Kidney (tissue), 14 donors: ENCODE results near the gene PTBP3. TPM values are rescaled to one million over a fixed set of nuclear protein-coding genes. Genes with fewer than 3 reads are reported as not detected.

Source experiments
- DNase-seq, 5 donors: peaks; one replicate each; pipeline ENCODE4 v3.0.0-alpha.2; 2013 to 2020
- FAIRE-seq: peaks from 2 replicates; lab custom pipeline; 2012; peaks lifted over from hg19 to GRCh38; lab: Jason Lieb, UNC
- H3K27ac ChIP-seq, 2 donors: one replicate each; pipeline ENCODE4 v1.7.0; 2013; ENCODE audit warnings: low read depth in 2 of 2, low read length in 2 of 2, inconsistent platforms in 1 of 2
- H3K27me3 ChIP-seq: one replicate; pipeline ENCODE4 v1.7.1; 2013; ENCODE audit warnings: low read length, inconsistent platforms; ENCODE audit not compliant: control insufficient read depth, insufficient read depth
- H3K36me3 ChIP-seq, 3 donors: one replicate each; pipeline versions ENCODE4 v1.7.0 to v1.7.1; 2013; ENCODE audit warnings: low read length in 3 of 3, control low read depth in 1 of 3, inconsistent platforms in 1 of 3; ENCODE audit not compliant: insufficient read depth in 3 of 3, control insufficient read depth in 2 of 3
- H3K4me1 ChIP-seq, 3 donors: one replicate each; pipeline versions ENCODE4 v1.7.0 to v1.7.1; 2013; ENCODE audit warnings: low read length in 3 of 3, inconsistent platforms in 1 of 3, low read depth in 1 of 3; ENCODE audit not compliant: control insufficient read depth in 2 of 3, insufficient read depth in 2 of 3
- H3K4me3 ChIP-seq, 3 donors: one replicate each; pipeline versions ENCODE4 v1.7.0 to v1.8.1; 2013; ENCODE audit warnings: low read length in 3 of 3, control low read depth in 1 of 3, inconsistent platforms in 1 of 3
- H3K9ac ChIP-seq, 3 donors: one replicate each; pipeline versions ENCODE4 v1.7.0 to v1.7.1; 2013; ENCODE audit warnings: low read length in 3 of 3, control low read depth in 1 of 3, inconsistent platforms in 1 of 3
- H3K9me3 ChIP-seq, 3 donors: one replicate each; pipeline versions ENCODE4 v1.7.0 to v1.7.1; 2013; ENCODE audit warnings: low read length in 3 of 3, control low read depth in 1 of 3, inconsistent platforms in 1 of 3; ENCODE audit not compliant: control insufficient read depth in 2 of 3, insufficient read depth in 1 of 3
- intact Hi-C: fragments of 100-400 bp; cut with DNase I; formaldehyde crosslinking; loops from one replicate; pipeline ENCODE4 v1.11.1; 2022
- polyA plus RNA-seq: library from polyadenylated mRNA; stranded (reverse); fragments of 350-450 nt; fragmentation: Illumina TruSeq; extraction: RNeasy Lipid Tissue Mini Kit (QIAGEN cat#74804); gene quantifications from one replicate; pipeline ENCODE4 v1.2.3, GENCODE V29; 2014; ENCODE audit warnings: low read depth, low replicate concordance; ENCODE audit not compliant: insufficient read depth
- total RNA-seq: library from RNA; stranded (reverse); fragmentation: NEBNext Ultra II Directional; extraction: Animal tissue kit (Norgen Biotek cat#: 25700); gene quantifications from one replicate; pipeline ENCODE4 v1.2.1, GENCODE V29; 2021
- TF ChIP-seq, protein P1 (sequence below): IDR thresholded peaks from 3 replicates; pipeline ENCODE4 v1.5.1; 2012; ENCODE audit warnings: mild to moderate bottlenecking, moderate library complexity, borderline replicate concordance; ENCODE audit not compliant: insufficient read depth; ENCODE audit errors: extremely low read depth
- donor health status: control.
- donor health status: control.
- donor health status: control.
- donor health status: control.
- donor health status: control.
- donor health status: DM: yes; HTN: yes; CAD: no.
- donor health status: Normal renal cell carcinoma (clear cell type).

PTBP3 gene
- total and polyA plus RNA-seq, 2 donors from 2014 or later: 14.0 to 86.6 TPM

DNA sequence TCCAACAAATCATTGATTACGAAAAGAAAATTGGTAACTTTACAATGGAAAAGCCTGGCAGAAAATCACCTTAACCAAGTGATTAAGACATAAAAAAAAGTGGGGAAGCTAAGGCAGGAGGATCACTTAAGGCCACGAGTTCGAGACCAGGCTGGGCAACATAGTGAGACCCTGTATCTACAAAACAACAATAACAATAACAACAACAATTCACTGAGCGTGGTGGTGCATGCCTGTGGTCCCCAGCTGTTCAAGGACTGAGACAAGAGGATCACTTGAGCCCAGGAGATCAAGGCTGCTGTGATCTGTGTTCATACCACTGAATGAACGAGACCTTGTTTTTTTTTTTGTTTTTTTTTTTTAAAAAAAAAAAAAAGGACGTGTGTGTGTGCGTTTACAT, 21.3 kb downstream of the PTBP3 start:
- Histone ChIP-seq H3K4me3 (no peak overlapping the region), H3K27me3 (no peaks in the 10 kb centered on the region), H3K27ac (no peak overlapping the region), H3K36me3 (no peaks in the 10 kb centered on the region), H3K4me1 (peaks cover 0 to 12% (median 6%) of the 10 kb centered on the region in 3 donors), H3K9ac (no peak overlapping the region), H3K9me3 (no peaks in the 10 kb centered on the region)
- intact Hi-C loops: no loop called here
- TF ChIP-seq, protein P1, sequence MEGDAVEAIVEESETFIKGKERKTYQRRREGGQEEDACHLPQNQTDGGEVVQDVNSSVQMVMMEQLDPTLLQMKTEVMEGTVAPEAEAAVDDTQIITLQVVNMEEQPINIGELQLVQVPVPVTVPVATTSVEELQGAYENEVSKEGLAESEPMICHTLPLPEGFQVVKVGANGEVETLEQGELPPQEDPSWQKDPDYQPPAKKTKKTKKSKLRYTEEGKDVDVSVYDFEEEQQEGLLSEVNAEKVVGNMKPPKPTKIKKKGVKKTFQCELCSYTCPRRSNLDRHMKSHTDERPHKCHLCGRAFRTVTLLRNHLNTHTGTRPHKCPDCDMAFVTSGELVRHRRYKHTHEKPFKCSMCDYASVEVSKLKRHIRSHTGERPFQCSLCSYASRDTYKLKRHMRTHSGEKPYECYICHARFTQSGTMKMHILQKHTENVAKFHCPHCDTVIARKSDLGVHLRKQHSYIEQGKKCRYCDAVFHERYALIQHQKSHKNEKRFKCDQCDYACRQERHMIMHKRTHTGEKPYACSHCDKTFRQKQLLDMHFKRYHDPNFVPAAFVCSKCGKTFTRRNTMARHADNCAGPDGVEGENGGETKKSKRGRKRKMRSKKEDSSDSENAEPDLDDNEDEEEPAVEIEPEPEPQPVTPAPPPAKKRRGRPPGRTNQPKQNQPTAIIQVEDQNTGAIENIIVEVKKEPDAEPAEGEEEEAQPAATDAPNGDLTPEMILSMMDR: no peak
- DNase-seq: no peak
- FAIRE-seq: no peak

DNA sequence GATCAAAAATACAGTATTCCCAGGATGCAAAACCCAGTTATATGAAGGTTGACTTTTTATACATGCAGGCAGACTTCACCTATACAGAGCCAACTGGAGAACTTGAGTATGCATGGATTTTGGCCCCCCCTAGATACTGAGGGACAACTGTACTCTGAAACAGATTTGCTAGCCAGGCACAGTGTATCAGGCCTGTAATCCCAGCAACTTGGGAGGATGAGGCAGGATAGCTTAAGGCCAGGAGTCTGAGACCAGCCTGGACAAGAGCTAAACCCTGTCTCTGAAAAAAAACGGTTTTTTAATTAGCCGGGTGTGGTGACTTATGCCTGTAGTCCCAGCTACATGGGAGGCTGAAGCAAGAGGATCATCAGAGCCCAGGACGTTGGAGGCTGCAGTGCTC, 21.9 kb downstream of the PTBP3 start:
- FAIRE-seq (no peak), DNase-seq (no peak)
- Histone ChIP-seq H3K9me3 (no peaks in the 10 kb centered on the region), H3K27ac (no peak overlapping the region), H3K27me3 (no peaks in the 10 kb centered on the region), H3K36me3 (no peaks in the 10 kb centered on the region), H3K4me1 (peaks cover 0 to 11% (median 6%) of the 10 kb centered on the region in 3 donors), H3K9ac (no peak overlapping the region), H3K4me3 (no peak overlapping the region)
- TF ChIP-seq, protein P1: no peak
- intact Hi-C loops: no loop called here

DNA sequence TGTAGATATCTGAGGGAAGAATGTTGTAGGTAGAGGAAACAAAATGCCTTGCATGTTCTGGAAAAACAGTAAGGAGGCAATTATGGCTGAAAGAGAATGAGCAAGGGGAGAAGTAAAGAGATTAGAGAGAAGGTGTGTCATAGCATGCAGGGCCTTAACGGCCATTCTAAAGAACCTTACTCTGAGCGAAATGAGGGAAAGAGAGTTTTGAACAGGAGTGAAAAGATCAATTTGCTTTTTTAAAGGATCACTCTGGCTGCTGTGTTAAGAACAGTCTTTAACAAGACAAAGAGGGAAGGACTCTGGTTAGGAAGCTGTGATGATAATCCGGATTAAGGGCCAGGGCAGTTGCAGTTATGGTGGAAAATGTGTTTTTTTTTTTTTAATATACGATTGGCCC, 22.6 kb downstream of the PTBP3 start:
- H3K9me3 ChIP-seq: no peaks in the 10 kb centered on the region
- peaks cover 0 to 5% (median 3%) of the 10 kb centered on the region in 3 donors for H3K4me1 ChIP-seq
- H3K4me3 ChIP-seq: no peak overlapping the region
- no peak overlapping the region for H3K27ac ChIP-seq
- FAIRE-seq (no peak), DNase-seq (no peak)
- intact Hi-C loops: no loop called here
- no peaks in the 10 kb centered on the region for H3K27me3 ChIP-seq
- H3K36me3 ChIP-seq: no peaks in the 10 kb centered on the region
- TF ChIP-seq, protein P1: no peak
- H3K9ac ChIP-seq: no peak overlapping the region

DNA sequence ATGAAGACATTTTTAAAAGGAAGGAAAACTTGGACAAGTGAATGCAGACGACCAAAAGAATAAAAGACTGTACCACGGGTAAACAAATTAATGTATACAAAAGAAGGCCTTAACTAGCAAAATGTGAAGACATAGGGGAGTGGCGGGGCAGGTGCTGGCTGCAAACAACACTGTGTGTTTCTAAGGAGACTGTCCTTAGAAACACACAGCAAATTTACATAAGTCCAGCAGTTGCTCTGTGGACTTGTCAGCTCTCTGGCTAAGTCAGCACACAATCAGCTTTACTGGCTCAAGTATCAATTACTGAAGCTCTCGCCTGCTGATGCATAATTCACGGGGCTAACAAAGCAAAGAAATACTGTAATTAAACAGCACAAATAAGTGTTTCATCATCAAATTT, 24.8 kb downstream of the PTBP3 start:
- no peaks in the 10 kb centered on the region for H3K27me3 ChIP-seq
- H3K27ac ChIP-seq: no peak overlapping the region
- TF ChIP-seq, protein P1: no peak
- H3K9ac ChIP-seq: no peak overlapping the region
- H3K36me3 ChIP-seq: no peaks in the 10 kb centered on the region
- H3K4me3 ChIP-seq: no peak overlapping the region
- no peaks in the 10 kb centered on the region for H3K9me3 ChIP-seq
- FAIRE-seq (no peak), DNase-seq (peak in 3 of 5 donors; percentile 35 to 50 (median 45))
- intact Hi-C loops: no loop called here
- peaks cover 0 to 5% (median 3%) of the 10 kb centered on the region in 3 donors for H3K4me1 ChIP-seq
